ENCODE measurements around the gene INPP5A.

The INPP5A gene

GRCh38 chr10:132602614-132603013 lies 65.0 kb downstream of the INPP5A start:
- no peak for DNase-seq

DNA sequence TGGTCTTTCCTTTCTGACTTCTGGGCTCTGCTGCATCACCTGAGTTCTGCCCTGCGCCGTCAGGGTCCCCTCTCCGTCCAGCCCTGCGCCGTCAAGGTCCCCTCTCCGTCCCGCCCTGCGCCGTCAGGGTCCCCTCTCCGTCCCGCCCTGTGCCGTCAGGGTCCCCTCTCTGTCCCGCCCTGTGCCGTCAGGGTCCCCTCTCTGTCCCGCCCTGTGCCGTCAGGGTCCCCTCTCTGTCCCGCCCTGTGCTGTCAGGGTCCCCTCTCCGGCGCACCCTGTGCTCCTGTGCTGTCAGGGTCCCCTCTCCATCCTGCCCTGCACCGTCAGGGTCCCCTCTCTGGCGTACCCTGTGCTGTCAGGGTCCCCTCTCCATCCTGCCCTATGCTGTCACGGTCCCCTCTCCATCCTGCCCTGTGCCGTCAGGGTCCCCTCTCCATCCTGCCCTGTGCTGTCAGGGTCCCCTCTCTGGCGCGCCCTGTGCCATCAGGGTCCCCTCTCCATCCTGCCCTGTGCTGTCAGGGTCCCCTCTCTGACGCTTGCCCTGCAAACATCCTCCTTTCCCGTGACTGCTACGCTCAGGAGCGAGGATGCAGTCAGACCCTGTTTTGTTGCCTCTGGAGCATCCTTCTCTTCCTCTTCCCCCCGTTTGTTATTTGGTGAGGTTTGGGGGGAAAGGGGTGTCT lies 66.4 kb downstream of the INPP5A start:
- no peak for DNase-seq

DNA sequence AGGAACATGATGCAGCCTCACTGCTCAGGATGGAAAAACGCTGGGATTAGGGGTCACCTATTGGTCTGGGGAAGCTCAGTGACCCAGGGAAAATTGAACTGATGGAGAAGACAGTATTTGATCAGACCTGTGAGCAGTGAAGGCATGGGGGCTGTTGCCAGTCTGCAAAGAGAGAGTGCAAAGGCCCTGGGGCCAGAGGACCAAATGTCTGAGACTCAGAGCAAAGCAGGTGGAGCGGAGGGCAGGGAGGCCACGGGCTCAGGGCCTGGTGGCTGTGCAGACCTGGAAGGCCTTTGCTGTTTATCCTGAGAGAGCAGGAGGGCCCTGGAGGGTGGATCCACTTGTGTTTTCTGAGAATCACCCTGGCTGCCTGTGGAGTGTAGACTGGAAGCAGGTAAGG lies 67.1 kb downstream of the INPP5A start:
- no peak for DNase-seq

DNA sequence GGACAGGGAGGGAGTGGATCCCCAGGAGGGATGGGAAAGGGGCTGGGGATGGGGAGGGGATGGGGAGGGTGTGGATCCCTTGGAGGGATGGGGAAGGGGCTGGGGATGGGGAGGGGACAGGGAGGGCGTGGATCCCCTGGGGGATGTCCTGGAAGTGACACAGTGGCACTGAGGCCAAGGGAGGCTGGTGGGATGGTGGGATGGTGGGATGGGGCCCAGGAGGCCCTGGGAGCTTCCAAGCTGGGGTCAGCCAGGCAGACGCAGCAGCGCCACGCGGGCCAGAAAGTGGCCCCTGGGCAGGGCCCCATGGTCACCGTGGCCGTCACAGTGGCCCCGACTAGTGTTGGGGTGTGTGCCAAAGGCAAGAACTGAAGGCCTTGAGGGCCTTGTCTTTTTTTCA lies 67.8 kb downstream of the INPP5A start:
- no peak for DNase-seq

GRCh38 chr10:132606031-132606491 lies 68.5 kb downstream of the INPP5A start:
- no peak for DNase-seq

- DNase-seq = peak; percentile 71
Observed at GRCh38 chr10:132606536-132607316, 69.1 kb downstream of the INPP5A start.

DNA sequence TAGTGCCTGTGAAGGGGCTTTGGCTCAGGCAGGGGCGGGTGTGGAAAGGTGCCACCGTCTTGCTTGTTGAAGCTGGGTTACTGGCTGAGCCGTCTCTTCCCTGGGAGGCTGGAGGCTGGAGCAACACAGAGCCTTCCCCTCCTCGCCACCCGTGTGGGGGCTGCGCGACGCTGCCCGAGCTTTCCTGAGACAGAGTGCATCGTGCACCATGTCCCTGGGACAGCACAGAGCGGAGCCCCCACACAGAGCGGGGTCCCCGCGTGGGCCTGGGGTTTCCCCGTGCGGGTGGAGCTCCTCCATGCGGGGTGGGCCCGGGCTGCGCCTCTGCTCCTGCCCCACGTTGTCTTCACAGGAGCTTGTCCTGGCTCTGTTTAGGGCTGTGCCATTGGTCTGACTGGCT lies 69.9 kb downstream of the INPP5A start:
- DNase-seq = no peak

DNA sequence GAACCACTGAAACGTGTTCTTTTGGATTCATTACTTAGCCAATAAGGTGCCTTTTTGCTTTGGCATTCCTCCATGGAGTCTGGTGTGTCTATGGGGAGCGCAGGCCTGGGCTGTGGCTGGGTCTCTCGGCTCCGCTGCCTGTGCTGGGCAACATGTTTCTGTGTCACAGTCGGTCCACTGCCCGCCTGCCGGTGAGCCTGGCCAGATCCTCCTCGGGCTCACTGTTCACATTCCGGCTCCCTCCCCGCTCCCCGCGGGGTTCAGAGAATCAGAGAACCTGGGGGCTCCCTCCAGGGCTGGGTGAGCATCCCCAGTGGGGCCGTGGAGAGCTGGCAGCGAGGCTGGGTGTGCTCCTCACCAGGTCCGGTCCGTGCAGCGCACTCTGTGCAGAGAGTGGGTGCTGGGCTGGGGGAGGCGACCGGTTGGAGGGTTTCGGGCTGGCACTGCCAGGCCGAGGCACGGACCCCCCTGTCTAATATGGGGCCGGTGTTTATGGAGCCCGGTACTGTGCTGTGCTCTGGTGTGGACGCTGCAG lies 70.4 kb downstream of the INPP5A start:
- DNase-seq = no peak

GRCh38 chr10:132608511-132609195 lies 71.1 kb downstream of the INPP5A start:
- DNase-seq = no peak

DNA sequence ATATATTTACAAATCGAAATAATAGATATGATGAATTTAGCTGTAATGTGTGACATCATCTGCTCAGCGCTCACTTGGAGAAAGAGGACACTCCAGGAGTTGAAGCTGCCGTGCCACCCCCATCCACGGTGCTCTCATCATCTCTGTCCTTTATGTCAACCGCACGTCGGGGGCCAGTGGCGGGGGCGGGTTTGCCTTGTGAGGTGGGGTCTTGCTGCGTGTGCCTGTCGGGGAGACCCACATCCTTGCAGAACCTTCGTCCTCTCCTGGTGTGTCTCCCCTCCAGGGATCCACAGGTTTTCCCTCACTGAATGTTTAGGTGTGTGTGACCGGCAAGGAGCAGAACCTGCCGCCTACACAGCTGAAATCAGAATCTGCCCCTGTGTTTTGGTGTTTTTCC lies 71.6 kb downstream of the INPP5A start:
- no peak for DNase-seq

DNA sequence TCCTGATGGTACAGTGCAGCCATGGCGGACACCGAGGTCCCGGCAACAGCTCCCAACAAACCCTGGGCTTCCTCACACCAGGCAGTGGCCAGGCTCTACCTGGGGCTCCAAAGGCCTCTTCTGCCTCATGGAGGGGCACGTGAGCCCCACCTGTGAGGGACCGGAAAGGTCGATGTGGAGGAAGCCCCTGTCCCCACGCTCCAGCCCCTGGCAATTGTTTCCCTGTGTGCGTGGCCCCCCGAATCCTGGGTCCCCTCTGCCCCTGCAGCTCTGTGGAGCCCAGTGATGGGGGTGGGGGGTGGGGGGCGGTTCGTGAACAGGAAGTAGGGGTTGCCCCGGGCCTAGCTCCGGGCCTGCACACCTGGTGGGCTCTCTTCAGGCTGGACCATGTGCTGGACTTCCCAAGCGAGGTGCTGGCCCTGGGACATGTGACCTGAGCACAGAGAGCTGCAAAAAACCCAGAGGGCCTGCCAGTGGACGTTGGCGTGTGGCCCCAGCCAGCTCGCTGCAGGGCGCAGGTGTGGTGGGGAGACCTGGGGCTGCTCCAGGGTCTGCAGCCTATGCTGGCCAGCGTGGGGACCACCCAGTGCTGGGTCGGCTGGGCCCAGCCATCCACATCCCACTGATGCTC lies 72.6 kb downstream of the INPP5A start:
- DNase-seq = no peak

- DNase-seq = no peak
Observed at GRCh38 chr10:132611026-132611910, 73.7 kb downstream of the INPP5A start.

DNA sequence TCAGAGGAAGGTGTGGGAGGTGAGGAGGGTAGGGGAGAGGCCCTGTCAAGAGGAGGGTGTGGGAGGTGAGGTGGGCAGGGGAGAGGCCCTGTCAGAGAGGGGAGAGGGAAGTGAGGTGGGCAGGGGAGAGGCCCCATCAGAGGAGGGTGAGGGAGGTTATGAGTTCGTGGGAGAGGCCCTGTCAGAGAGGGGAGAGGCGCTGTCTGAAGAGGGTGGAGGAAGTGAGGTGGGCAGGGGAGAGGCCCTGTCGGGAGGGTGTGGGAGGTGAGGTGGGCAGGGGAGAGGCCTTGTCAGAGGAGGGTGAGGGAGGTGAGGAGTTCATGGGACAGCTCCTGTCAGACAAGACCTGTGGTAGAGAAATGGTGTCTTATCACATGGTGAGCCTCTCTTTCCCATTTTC lies 74.4 kb downstream of the INPP5A start:
- no peak for DNase-seq

DNA sequence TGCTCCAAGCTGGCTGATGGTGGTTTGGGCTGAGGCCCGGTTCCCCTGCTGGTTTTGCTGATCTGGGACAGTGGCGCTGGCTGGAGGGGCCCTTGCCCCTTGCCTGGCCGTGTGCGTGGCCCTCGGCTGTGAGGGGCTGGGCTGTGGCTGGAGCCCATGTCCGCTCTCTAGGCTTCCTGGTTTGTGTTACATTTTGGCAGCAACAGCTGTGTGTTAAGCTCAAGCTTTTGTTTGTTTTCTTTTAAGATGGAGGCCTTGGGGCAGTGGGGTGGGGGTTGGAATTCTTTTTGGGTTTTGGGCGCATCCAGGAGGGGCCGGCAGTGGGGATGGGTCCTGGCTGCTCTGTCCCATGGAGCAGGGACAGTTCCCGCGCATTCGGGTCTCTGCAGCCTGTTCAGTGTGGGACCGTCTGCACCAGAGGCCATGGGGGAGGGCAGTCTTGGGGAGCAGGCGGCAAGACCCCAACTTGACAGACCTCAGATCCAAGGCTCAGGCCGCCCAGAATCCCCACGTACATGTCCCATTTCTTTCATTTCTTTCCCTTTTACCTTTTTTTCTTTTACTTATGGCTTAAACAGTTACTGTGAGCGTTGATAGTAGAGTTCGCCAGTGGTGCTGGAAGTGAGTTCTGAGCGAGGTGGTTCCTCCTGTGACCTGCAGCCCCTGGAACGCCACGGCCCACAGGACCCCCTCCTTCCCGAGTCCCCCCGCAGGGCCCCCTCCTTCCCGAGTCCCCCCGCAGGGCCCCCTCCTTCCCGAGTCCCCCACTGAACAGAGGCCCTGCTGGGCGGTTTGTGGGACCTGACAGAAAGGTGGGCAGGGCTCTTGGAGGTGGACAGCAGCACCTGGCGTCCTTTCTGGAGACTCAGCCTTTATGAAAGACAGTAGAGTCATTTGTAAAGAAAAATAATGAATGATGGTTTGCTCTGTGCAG lies 75.3 kb downstream of the INPP5A start:
- no peak for DNase-seq

DNA sequence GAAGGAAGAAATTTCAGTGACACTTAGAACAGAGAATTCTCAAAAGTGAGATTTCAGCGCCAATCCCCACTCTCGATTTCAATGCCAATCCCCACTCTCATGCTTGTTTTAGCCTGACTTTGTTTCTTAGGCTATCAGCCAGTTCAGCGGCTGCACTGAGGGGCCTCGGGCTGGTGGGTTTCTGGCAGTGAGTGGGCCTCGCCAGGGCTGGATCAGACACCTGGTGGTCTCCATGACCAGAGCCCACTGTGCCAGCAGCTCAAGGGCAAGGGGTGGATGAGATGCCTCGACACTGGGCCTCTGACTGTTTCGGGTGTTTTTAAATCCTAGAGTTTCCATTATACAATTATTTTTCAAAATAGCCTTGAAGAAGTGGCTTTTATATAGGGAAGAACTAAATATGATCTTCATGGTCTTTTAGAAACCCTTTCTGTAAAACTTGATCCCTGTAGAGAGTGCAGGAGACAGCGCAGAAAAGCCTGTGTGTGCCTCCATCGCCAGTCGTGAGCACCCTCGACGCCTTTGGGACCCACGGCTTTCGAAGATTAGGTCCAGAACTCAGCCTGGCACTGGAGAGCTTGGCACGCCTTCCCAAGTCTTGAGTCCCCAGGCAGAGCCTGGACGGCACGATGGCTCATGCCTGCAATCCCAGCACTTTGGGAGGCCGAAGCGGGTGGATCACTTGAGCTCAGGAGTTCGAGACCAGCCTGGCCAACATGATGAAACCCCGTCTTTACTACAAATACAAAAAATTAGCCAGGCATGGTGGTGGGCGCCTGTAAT lies 76.2 kb downstream of the INPP5A start:
- no peak for DNase-seq

- DNase-seq = no peak
Observed at GRCh38 chr10:132614431-132615340, 77.1 kb downstream of the INPP5A start.

GRCh38 chr10:132615341-132616169 lies 78.0 kb downstream of the INPP5A start:
- no peak for DNase-seq
